8988T (cell line): ENCODE data around the gene DCAF5.
"Not testable (repeated sequence)": the region's sequence is repeated elsewhere in the genome, so short reads cannot be mapped to it uniquely, and the experiment has no call there.

Experiments used
- DNase-seq: peaks from one replicate; pipeline ENCODE4 v3.0.0; 2011

Gene DCAF5

GRCh38 chr14:69068744-69069421, 84.0 kb downstream of the DCAF5 start:
- no peak for DNase-seq

DNA sequence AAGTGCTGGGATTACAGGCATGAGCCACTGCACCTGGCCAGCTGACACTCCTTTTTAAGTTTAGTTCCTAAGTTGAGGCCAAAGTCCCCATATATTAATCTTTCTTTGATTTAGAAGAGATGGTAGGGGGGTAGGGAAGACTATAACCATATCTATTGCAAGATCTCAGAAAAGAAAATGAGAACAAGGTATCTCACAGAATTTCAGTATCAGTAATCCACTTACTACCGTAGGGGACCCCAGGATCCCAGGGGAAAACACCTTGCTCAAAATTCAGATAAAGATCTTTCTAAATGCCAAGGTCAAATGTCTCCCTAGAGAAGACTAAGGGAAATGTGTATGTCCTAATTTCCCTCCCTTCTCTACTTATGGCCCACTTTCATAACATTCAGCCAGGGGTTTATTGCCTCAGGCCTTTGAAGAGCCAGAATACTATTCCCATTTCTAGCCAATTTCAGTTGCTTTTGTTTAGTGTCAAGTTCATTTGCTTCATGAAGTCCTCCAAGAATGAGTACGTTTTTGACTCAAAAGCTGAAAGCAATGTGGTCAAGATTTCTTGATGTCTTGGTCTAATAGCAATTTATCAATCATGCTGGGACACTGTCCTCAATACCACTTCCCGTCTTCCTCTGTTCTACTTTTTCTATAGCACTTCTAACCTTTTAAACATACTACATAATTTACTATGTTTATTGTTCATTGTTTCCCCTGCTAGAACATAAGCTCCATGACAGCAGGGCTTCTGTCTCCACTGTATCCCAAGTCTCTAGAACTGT, 86.3 kb downstream of the DCAF5 start:
- DNase-seq: no peak

GRCh38 chr14:69065934-69066333, 87.0 kb downstream of the DCAF5 start:
- DNase-seq: not testable (repeated sequence)

GRCh38 chr14:69064596-69064995, 88.3 kb downstream of the DCAF5 start:
- no peak for DNase-seq

DNA sequence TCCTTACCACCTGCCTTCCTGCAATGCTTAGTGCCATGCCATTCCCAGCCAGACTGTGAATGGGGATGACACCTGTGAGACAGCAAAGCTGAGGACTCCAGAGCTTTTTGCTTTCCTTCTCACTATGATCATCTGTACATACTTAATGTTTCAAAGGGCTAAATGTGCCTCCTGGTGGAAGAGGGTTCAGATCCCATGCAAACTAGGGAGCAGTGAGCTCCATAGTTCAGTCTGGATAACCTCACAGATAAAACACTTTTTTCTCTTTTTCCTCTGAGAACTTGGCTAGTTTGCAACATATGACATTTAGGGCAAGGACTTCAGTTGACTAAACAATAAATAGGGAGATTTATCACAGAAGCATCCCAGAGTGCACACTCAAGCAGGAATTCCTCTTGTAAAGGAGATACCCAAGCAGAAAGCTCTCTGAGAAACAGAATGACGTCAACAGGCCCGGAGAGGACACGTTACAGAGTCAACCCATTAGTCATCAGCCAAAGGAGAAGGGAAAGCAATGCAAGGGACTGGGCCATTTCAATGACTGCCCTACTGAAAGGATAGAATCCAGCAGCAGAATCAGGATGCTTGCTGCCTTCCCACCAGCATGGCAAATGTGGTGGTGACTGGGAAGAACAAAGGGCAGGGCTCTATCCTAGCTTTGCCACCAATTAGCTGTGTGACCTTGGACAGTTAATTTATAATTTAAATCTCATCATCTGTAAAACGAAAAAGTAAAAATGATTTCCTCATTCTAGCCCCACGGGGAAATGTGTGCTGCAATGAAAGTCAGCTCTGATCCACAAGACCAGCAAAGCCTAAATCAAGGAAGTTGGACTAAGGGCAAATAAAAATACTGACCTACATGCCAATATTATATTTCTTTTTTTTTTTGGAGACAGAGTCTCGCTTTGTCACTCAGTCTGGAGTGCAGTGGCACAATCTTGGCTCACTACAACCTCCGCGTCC, 93.0 kb downstream of the DCAF5 start:
- DNase-seq: no peak

GRCh38 chr14:69055999-69056788, 96.7 kb downstream of the DCAF5 start:
- no peak for DNase-seq

- no peak for DNase-seq
These were observed 97.8 kb downstream of the DCAF5 start for GRCh38 chr14:69055125-69055524.

- no peak for DNase-seq
These were observed 98.9 kb downstream of the DCAF5 start for GRCh38 chr14:69054030-69054429.

DNA sequence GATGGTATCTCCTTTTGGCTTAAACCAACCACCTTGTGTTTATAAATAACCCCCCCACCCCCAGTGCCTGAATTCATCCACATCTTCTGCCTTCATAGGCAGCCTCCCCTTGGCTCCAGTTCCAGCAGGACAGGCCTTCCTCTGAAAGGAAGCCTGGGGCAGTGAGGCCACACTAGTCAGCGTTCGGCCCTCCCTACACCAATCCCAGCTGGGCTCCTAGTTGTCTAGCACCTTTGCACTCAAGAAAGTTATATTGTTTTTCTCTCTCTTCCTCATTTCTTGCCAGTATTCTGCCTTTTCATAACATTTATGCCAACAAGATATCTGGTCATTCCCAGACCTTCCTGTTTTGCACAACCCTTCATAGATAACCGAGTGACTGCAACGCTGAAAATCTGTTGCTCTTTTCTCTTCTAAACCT, 100.7 kb downstream of the DCAF5 start:
- no peak for DNase-seq

- DNase-seq: no peak
These were observed 102.4 kb downstream of the DCAF5 start for GRCh38 chr14:69050240-69051184.

- DNase-seq: no peak
These were observed 103.2 kb downstream of the DCAF5 start for GRCh38 chr14:69049675-69050074.

DNA sequence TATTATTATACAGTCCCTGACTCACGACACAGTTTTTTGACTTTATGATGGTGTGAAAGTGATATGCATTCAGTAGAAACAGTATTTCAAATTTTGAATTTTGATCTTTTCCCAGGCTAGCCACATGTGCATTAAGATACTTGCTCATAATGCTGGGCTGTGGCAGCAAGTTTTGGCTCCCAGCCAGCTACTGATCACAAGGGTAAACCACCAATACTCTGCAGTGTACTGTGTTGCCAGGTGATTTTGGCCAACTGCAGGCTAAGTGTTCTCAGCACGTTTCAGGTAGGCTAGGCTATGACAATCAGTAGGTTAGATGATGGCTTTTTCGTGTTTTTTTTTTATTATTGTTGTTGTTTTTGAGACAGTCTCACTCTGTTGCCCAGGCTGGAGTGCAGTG, 104.5 kb downstream of the DCAF5 start:
- no peak for DNase-seq

GRCh38 chr14:69047255-69047654, 105.7 kb downstream of the DCAF5 start:
- DNase-seq: no peak

DNA sequence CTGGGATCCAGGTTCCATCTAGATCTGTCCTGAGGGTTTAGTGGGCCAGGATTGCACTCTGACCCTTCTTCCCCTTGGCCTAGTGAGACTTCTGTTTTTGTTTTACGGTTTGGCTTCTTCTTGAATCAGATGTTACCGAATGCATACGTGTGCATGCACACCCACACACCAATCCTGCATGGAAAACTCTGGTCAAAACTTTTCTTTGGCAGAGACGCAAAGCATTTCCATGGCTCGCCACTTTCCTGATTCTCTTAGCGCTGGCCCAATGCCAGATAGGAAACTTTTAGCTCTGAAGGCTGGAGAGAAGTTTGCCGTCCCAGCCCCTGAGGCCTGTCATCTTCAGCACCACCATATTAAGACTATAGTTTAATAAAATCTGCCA, 106.5 kb downstream of the DCAF5 start:
- no peak for DNase-seq

- no peak for DNase-seq
These were observed 107.0 kb downstream of the DCAF5 start for GRCh38 chr14:69045857-69046475.

DNA sequence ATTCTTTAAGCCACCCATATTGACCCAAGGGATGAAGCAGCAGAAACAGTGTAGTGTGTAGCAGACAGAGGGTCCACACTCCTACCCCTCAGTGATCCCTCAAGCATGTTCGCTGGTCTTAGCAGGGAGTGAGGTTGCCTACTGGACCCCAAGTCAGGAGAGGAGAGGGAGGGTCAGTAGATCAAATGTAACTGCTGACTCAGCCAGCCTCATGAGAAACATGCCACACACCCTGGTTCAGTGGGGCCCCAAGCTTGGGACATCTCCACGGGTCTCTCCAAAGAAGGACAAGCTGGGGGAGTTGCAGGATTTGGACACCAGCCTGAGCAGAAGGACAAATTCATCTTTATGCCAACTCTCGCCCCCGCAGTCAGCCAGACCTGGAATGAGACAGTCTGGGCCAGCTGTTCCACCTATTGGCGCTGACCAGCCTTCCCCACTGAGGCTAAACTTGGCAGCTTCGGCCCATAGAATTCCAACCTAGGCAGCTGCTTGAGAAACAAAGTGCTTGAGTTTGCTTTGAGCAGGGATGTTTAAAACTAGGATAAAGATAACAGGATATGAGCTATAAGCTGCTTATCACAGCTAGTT, 107.9 kb downstream of the DCAF5 start:
- DNase-seq: no peak

- no peak for DNase-seq
These were observed 108.6 kb downstream of the DCAF5 start for GRCh38 chr14:69044296-69044695.

GRCh38 chr14:69043596-69044260, 109.2 kb downstream of the DCAF5 start:
- DNase-seq: no peak

GRCh38 chr14:69042787-69043444, 110.0 kb downstream of the DCAF5 start:
- DNase-seq: no peak
